OCI-LY3 (cell line): ENCODE data around the gene MAGIX.

Source experiments
- H2AFZ ChIP-seq: fragments of 200-600, 300-600 bp; shearing (Covaris generic); 2 replicates; pipeline ENCODE4 v1.6.0; 2014; ENCODE audit warnings: antibody characterized with exemption, low read depth, low read length
- H3K27ac ChIP-seq: fragments of 200-600, 300-600 bp; sonication (generic); 2 replicates; pipeline ENCODE4 v1.5.1; 2014; ENCODE audit warnings: mild to moderate bottlenecking, low read length, moderate library complexity, mixed read lengths
- H3K27me3 ChIP-seq: fragments of 200-600, 300-600 bp; sonication (generic); 2 replicates; pipeline ENCODE4 v1.6.1; 2014; ENCODE audit warnings: low read depth, low read length, mixed read lengths
- H3K36me3 ChIP-seq: fragments of 200-600, 300-600 bp; sonication (generic); replicated peaks from 2 replicates; pipeline ENCODE3; 2014; ENCODE audit warnings: low read depth, low read length, mixed read lengths
- H3K4me1 ChIP-seq: fragments of 300-600, 200-600 bp; sonication (generic); 2 replicates; pipeline ENCODE4 v1.6.1; 2014; ENCODE audit warnings: low read length, mixed read lengths
- H3K4me2 ChIP-seq: fragments of 200-600, 300-600 bp; sonication (generic); 2 replicates; pipeline ENCODE4 v1.6.1; 2014; ENCODE audit warnings: low read length, mixed read lengths
- H3K4me3 ChIP-seq: fragments of 300-600, 200-600 bp; sonication (generic); 2 replicates; pipeline ENCODE4 v1.5.1; 2014; ENCODE audit warnings: antibody characterized with exemption, mild to moderate bottlenecking, low read length, moderate library complexity
- H3K79me2 ChIP-seq: fragments of 300-600, 200-600 bp; shearing (Covaris generic); 2 replicates; pipeline ENCODE4 v1.6.1; 2014; ENCODE audit warnings: mild to moderate bottlenecking, low read length, mixed read lengths
- H3K9ac ChIP-seq: fragments of 300-600, 200-600 bp; shearing (Covaris generic); 2 replicates; pipeline ENCODE4 v1.6.0; 2014; ENCODE audit warnings: mild to moderate bottlenecking, low read length, moderate library complexity
- H3K9me3 ChIP-seq: fragments of 200-600, 300-600 bp; shearing (Covaris generic); 2 replicates; pipeline ENCODE4 v1.6.1; 2014; ENCODE audit warnings: low read length, mixed read lengths; ENCODE audit not compliant: insufficient read depth
- H4K20me1 ChIP-seq: fragments of 200-600, 300-600 bp; sonication (generic); 2 replicates; pipeline ENCODE4 v1.6.1; 2016; ENCODE audit warnings: low read length, mixed read lengths; ENCODE audit not compliant: insufficient read depth
- EZH2phosphoT487 ChIP-seq: fragments of 200-600 bp; shearing (Covaris generic); IDR thresholded peaks from 2 replicates; pipeline ENCODE4 v1.6.1; 2018; ENCODE audit warnings: antibody characterized with exemption, mixed run types, low read depth
- TF ChIP-seq, protein P1 (sequence below): fragments of 200-600, 300-600 bp; sonication (generic); IDR thresholded peaks from 2 replicates; pipeline ENCODE4 v1.5.1; 2014; ENCODE audit warnings: antibody characterized with exemption, low read length, low read depth

Gene MAGIX

GRCh38 chrX:49214996-49215526, 52.5 kb downstream of the MAGIX start:
- Histone ChIP-seq H3K4me3 (no peak overlapping the region), H3K4me1 (peaks cover 7% of the 10 kb centered on the region), H3K27ac (no peak overlapping the region), H2AFZ (no peak overlapping the region), H3K27me3 (no peaks in the 10 kb centered on the region), H3K79me2 (no peaks in the 10 kb centered on the region), H3K36me3 (no peaks in the 10 kb centered on the region), H3K4me2 (no peak overlapping the region), H3K9me3 (no peaks in the 10 kb centered on the region), H3K9ac (no peak overlapping the region), H4K20me1 (no peaks in the 10 kb centered on the region)
- no peak for TF ChIP-seq EZH2phosphoT487
- TF ChIP-seq, protein P1, sequence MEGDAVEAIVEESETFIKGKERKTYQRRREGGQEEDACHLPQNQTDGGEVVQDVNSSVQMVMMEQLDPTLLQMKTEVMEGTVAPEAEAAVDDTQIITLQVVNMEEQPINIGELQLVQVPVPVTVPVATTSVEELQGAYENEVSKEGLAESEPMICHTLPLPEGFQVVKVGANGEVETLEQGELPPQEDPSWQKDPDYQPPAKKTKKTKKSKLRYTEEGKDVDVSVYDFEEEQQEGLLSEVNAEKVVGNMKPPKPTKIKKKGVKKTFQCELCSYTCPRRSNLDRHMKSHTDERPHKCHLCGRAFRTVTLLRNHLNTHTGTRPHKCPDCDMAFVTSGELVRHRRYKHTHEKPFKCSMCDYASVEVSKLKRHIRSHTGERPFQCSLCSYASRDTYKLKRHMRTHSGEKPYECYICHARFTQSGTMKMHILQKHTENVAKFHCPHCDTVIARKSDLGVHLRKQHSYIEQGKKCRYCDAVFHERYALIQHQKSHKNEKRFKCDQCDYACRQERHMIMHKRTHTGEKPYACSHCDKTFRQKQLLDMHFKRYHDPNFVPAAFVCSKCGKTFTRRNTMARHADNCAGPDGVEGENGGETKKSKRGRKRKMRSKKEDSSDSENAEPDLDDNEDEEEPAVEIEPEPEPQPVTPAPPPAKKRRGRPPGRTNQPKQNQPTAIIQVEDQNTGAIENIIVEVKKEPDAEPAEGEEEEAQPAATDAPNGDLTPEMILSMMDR, result no peak
